Endothelial cell of umbilical vein (primary cell): ENCODE measurements around the gene MVB12B.

ENCODE experiments used
- CTCF ChIP-seq, 2 donors: IDR thresholded peaks; 1 replicate in 1 of 2; 2 replicates in 1 of 2; pipeline ENCODE4 v1.5.1; 2011; ENCODE audit warnings: low read length in 2 of 2, mild to moderate bottlenecking in 2 of 2, moderate library complexity in 2 of 2, control low read depth in 1 of 2, inconsistent platforms in 1 of 2, low read depth in 1 of 2; ENCODE audit not compliant: insufficient read depth in 1 of 2; ENCODE audit errors: extremely low read depth in 1 of 2
- POLR2AphosphoS5 ChIP-seq: IDR thresholded peaks from 2 replicates; pipeline ENCODE4 v1.6.1; 2012; ENCODE audit warnings: low read depth, mild to moderate bottlenecking, control low read depth, low read length, moderate library complexity; ENCODE audit not compliant: insufficient read depth

GRCh38 chr9:126443144-126443543 is 116.5 kb downstream of the MVB12B start:
- no peak for TF ChIP-seq POLR2AphosphoS5
- TF ChIP-seq CTCF (IDR thresholded peaks at IDR 0.05; ENCODE audit: extremely low read depth in 1 of 2, insufficient read depth in 1 of 2, low read depth in 1 of 2, low read length in 2 of 2): no peak
